Parathyroid adenoma (tissue), 2 donors: ENCODE results near the gene PCK1.

Experiments used
- H2AFZ ChIP-seq: fragments of 300-600 bp; sonication (generic); one replicate; pipeline ENCODE4 v1.7.0; 2017; ENCODE audit warnings: antibody characterized with exemption, mild to moderate bottlenecking
- H3K27ac ChIP-seq: fragments of 300-600 bp; sonication (generic); one replicate; pipeline ENCODE4 v1.7.0; 2017
- H3K27me3 ChIP-seq: fragments of 300-600 bp; sonication (generic); one replicate; pipeline ENCODE4 v1.7.0; 2017; ENCODE audit warnings: low read length; ENCODE audit not compliant: control insufficient read depth, insufficient read depth
- H3K36me3 ChIP-seq: fragments of 300-600 bp; sonication (generic); one replicate; pipeline ENCODE4 v1.7.0; 2017; ENCODE audit warnings: low read length; ENCODE audit not compliant: control insufficient read depth, insufficient read depth
- H3K4me1 ChIP-seq: fragments of 300-600 bp; sonication (generic); one replicate; pipeline ENCODE4 v1.7.0; 2017; ENCODE audit warnings: control low read depth
- H3K4me2 ChIP-seq: fragments of 300-600 bp; sonication (generic); one replicate; pipeline ENCODE4 v1.7.0; 2017; ENCODE audit warnings: low read length
- H3K4me3 ChIP-seq: fragments of 300-600 bp; sonication (generic); one replicate; pipeline ENCODE4 v1.7.0; 2017; ENCODE audit warnings: low read depth, low read length
- H3K79me2 ChIP-seq: fragments of 300-600 bp; sonication (generic); one replicate; pipeline ENCODE4 v1.7.0; 2017; ENCODE audit warnings: control low read depth
- H3K9ac ChIP-seq: fragments of 300-600 bp; sonication (generic); one replicate; pipeline ENCODE4 v1.7.0; 2017; ENCODE audit warnings: mild to moderate bottlenecking
- H3K9me3 ChIP-seq: fragments of 300-600 bp; sonication (generic); one replicate; pipeline ENCODE4 v1.7.0; 2017; ENCODE audit warnings: low read length; ENCODE audit not compliant: control insufficient read depth
- TF ChIP-seq, protein P1 (sequence below): fragments of 300-600 bp; sonication (generic); IDR thresholded peaks from one replicate; pipeline ENCODE4 v1.7.0; 2017; ENCODE audit warnings: antibody characterized with exemption, mild to moderate bottlenecking
- donor health status: primary hyperparathyroidism.

Gene PCK1

GRCh38 chr20:57553376-57554018 is 7.4 kb upstream of the PCK1 start:
- H3K36me3 ChIP-seq: no peaks in the 10 kb centered on the region
- H3K4me3 ChIP-seq: no peak overlapping the region
- H3K79me2 ChIP-seq: no peaks in the 10 kb centered on the region
- no peak overlapping the region for H3K9ac ChIP-seq
- H3K4me1 ChIP-seq: no peaks in the 10 kb centered on the region
- no peaks in the 10 kb centered on the region for H3K9me3 ChIP-seq
- TF ChIP-seq, protein P1, sequence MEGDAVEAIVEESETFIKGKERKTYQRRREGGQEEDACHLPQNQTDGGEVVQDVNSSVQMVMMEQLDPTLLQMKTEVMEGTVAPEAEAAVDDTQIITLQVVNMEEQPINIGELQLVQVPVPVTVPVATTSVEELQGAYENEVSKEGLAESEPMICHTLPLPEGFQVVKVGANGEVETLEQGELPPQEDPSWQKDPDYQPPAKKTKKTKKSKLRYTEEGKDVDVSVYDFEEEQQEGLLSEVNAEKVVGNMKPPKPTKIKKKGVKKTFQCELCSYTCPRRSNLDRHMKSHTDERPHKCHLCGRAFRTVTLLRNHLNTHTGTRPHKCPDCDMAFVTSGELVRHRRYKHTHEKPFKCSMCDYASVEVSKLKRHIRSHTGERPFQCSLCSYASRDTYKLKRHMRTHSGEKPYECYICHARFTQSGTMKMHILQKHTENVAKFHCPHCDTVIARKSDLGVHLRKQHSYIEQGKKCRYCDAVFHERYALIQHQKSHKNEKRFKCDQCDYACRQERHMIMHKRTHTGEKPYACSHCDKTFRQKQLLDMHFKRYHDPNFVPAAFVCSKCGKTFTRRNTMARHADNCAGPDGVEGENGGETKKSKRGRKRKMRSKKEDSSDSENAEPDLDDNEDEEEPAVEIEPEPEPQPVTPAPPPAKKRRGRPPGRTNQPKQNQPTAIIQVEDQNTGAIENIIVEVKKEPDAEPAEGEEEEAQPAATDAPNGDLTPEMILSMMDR: no peak
- no peak overlapping the region for H3K27ac ChIP-seq
- H2AFZ ChIP-seq: no peak overlapping the region
- no peak overlapping the region for H3K4me2 ChIP-seq
- peaks cover 2% of the 10 kb centered on the region for H3K27me3 ChIP-seq

DNA sequence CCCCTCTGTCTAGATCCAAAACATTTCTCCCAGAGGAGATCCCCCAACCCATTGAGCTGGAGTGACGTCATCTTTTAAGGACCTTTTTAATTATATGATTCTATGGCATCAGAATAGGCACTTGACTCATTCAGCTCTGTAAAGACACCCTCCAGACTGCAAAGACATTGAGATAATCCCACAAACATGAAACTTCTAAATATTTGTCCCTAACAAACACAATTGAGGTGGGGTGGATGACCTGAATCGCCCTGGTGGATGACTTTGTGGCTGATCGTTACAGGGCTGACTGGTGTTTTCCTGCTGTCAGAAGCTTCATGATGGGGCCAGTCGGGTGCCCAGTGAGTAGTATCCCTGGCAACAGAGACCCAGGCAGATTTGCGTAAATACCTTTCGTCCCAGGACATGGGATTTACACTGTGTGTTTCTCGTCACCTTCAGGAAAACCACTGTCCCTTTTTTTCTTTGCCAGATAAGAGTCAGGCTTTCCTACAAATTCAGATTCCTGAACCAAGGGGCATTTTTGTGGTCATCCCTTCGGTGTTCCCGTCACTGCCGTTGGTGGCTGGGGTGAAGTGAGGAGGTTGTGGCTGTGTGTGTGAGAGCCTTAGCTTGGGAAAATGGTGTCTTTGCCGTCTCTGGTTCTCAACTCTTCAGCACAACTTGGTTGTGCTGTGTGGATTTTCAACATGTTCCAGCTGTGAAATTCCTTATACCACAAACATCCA is 5.3 kb upstream of the PCK1 start:
- Histone ChIP-seq H2AFZ (no peak overlapping the region), H3K9me3 (no peaks in the 10 kb centered on the region), H3K79me2 (no peaks in the 10 kb centered on the region), H3K4me3 (no peak overlapping the region), H3K27ac (no peak overlapping the region), H3K4me1 (no peaks in the 10 kb centered on the region), H3K36me3 (no peaks in the 10 kb centered on the region), H3K4me2 (no peak overlapping the region), H3K9ac (no peak overlapping the region), H3K27me3 (peaks cover 6% of the 10 kb centered on the region)
- TF ChIP-seq, protein P1: no peak

GRCh38 chr20:57556980-57557274 is 4.0 kb upstream of the PCK1 start:
- TF ChIP-seq, protein P1: no peak
- Histone ChIP-seq H3K9ac (no peak overlapping the region), H3K4me1 (no peaks in the 10 kb centered on the region), H3K79me2 (no peaks in the 10 kb centered on the region), H2AFZ (no peak overlapping the region), H3K4me2 (no peak overlapping the region), H3K36me3 (no peaks in the 10 kb centered on the region), H3K4me3 (no peak overlapping the region), H3K27me3 (peaks cover 6% of the 10 kb centered on the region), H3K27ac (no peak overlapping the region), H3K9me3 (no peaks in the 10 kb centered on the region)

GRCh38 chr20:57557926-57558613 is 2.8 kb upstream of the PCK1 start:
- no peak overlapping the region for H2AFZ ChIP-seq
- H3K9ac ChIP-seq: no peak overlapping the region
- no peaks in the 10 kb centered on the region for H3K9me3 ChIP-seq
- peaks cover 4% of the 10 kb centered on the region for H3K27me3 ChIP-seq
- no peaks in the 10 kb centered on the region for H3K36me3 ChIP-seq
- H3K4me2 ChIP-seq: no peak overlapping the region
- no peak overlapping the region for H3K27ac ChIP-seq
- H3K4me1 ChIP-seq: no peaks in the 10 kb centered on the region
- no peak overlapping the region for H3K4me3 ChIP-seq
- TF ChIP-seq, protein P1: no peak
- H3K79me2 ChIP-seq: no peaks in the 10 kb centered on the region
